ENCODE results near the gene METTL25B. TPM values are rescaled to one million over a fixed set of nuclear protein-coding genes. Genes with fewer than 3 reads are reported as not detected.

The METTL25B gene
- total and polyA plus RNA-seq, 10 of the 15 experiments (the other 5 are each of a cell fraction or from before 2014, with no cell fraction given): 5.9 to 25.2 (median 13.5) TPM

DNA sequence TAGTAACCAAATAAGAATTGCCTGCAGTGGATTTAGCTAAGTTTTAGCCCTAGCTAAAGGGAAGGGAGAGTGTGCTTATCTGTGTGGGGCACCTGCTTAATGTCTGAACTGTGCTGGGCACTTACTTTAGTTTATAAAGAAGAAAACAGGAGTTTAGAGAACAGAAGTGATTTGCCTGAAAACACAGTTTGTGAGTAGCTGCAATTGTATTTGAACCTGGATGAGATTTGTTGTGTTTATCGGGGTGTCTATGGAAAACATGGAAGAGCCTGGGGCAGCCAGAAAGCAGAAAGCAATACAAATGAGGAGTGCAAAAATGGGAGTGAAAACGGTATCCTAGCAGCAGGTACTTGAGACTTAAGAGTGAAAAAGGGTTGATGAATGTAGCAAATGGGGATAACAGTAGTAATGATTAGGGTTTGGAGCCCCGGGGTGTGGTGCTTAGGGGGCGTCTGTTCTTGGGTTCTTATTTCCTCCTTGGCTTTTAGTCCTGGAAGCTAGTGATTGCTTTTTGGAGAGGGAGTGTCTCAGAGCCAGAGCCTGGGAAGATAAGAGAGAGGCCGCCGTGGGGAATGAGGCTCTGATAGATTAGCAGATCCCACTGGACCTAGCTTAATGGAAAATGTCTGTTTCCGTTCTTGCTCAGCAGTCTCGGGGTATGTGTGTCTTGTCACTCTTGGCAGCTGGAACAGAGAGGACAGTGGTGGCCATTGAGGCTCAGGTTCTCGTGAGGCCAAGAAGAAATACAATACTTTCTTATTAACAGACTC, 44.6 kb downstream of the METTL25B start:
- TF ChIP-seq NFXL1 (IDR thresholded peaks at IDR 0.05; ENCODE audit: borderline replicate concordance) (no peak), LARP7 (IDR thresholded peaks at IDR 0.05) (no peak), CHD1 (IDR thresholded peaks at IDR 0.05; ENCODE audit: low read depth, low read length) (no peak), BACH1 (IDR thresholded peaks at IDR 0.05; ENCODE audit: borderline replicate concordance) (no peak), NRF1 (conservative IDR thresholded peaks at IDR 0.05; ENCODE audit: low read depth, low read length) (no peak), SIX5 (IDR thresholded peaks at IDR 0.05; ENCODE audit: low read depth, low read length, severe bottlenecking) (no peak), MTA3 (IDR thresholded peaks at IDR 0.05; ENCODE audit: borderline replicate concordance, low read length) (no peak), MXI1 (IDR thresholded peaks at IDR 0.05; ENCODE audit: low read depth, low read length) (no peak), FOXM1 (IDR thresholded peaks at IDR 0.05; ENCODE audit: low read depth, low read length) (no peak), CREM (IDR thresholded peaks at IDR 0.05; ENCODE audit: low read depth) (no peak), SMC3 (IDR thresholded peaks at IDR 0.05; ENCODE audit: borderline replicate concordance, low read length) (no peak), EP300 (IDR thresholded peaks at IDR 0.05; ENCODE audit: borderline replicate concordance in 1 of 2, control insufficient read depth in 1 of 2, low read depth in 2 of 2, low read length in 2 of 2) (no peak), BRCA1 (IDR thresholded peaks at IDR 0.05; ENCODE audit: low read depth, low read length) (no peak)
- TF ChIP-seq, protein P1, sequence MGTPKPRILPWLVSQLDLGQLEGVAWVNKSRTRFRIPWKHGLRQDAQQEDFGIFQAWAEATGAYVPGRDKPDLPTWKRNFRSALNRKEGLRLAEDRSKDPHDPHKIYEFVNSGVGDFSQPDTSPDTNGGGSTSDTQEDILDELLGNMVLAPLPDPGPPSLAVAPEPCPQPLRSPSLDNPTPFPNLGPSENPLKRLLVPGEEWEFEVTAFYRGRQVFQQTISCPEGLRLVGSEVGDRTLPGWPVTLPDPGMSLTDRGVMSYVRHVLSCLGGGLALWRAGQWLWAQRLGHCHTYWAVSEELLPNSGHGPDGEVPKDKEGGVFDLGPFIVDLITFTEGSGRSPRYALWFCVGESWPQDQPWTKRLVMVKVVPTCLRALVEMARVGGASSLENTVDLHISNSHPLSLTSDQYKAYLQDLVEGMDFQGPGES (IDR thresholded peaks at IDR 0.05): no peak
- no peaks in the 10 kb centered on the region for H3K27me3 ChIP-seq (replicated peaks in 1 of 2; ENCODE audit: control insufficient read depth in 2 of 2, insufficient read depth in 2 of 2, low read length in 1 of 2)
- peak overlapping the region; percentile 42; the same call in 1 of the 2 replicates for H3K4me3 ChIP-seq
- DNase-seq (ENCODE audit: low read depth, low spot score) (no peak), FAIRE-seq (no peak), ATAC-seq (peak; percentile 6; the same call in 2 of the 3 replicates)
- intact Hi-C loops (cut with micrococcal nuclease; ENCODE audit: unreplicated experiment) (no loop called here), in situ Hi-C loops (cut with MboI) (no loop called here)
- H3K36me3 ChIP-seq (ENCODE audit: control insufficient read depth in 2 of 2, insufficient read depth in 2 of 2, low read length in 1 of 2): peaks cover 0 to 13% of the 10 kb centered on the region in 2 experiments; a peak in 2 of 4 replicates
- 71% methylated on average over 9 of the region's 9 CpGs for WGBS (ENCODE audit: insufficient coverage, insufficient replicate concordance, low lambda C conversion rate, missing lambda C conversion rate)
- no peaks in the 10 kb centered on the region for H4K20me1 ChIP-seq (ENCODE audit: control insufficient read depth, insufficient read depth)
- peaks cover 84% of the 10 kb centered on the region for H3K79me2 ChIP-seq (ENCODE audit: control insufficient read depth, insufficient read depth, low read length)
- peak overlapping the region; percentile 28 for H3K4me2 ChIP-seq (ENCODE audit: control insufficient read depth, insufficient read depth)
- CTCF ChIA-PET: interaction anchor here (0.6 to 9.6 kb wide), 16 partner anchors 9 to 315 kb away, joined by 3 to 152 read pairs (median 6); partner anchors contain the start of genes ISG20L2, METTL25B and NTRK1
- no peak overlapping the region for H3K27ac ChIP-seq (ENCODE audit: control insufficient read depth, insufficient read depth)
- SMC1A ChIA-PET (ENCODE audit: uncharacterized antibody, unreplicated experiment): interaction anchor here (0.5 to 11.8 kb wide), 11 partner anchors 12 to 151 kb away, joined by 3 to 108 read pairs (median 4); partner anchors contain the start of genes ISG20L2, METTL25B and MRPL24
- no peaks in the 10 kb centered on the region for H3K9me3 ChIP-seq (replicated peaks; ENCODE audit: control insufficient read depth, insufficient read depth, low read length)
- no TSS peak for BruUV-seq (replicated peaks)
- POLR2A ChIA-PET: interaction anchor here (0.7 to 1.8 kb wide), 3 partner anchors 8 to 232 kb away, joined by 3 to 5 read pairs (median 4); no protein-coding TSS in a partner anchor
- RAD21 ChIA-PET (ENCODE audit: unreplicated experiment): interaction anchor here (1.4 to 1.9 kb wide), 2 partner anchors 45 to 47 kb away, joined by 5 to 9 read pairs; partner anchors contain the start of gene METTL25B
- H2AFZ ChIP-seq (ENCODE audit: control insufficient read depth, low read depth, low read length): no peak overlapping the region
- H3K9ac ChIP-seq (ENCODE audit: control insufficient read depth, insufficient read depth, low read length): no peak overlapping the region
- H3K4me1 ChIP-seq (ENCODE audit: control insufficient read depth, insufficient read depth, low read length): no peaks in the 10 kb centered on the region

Measured in GM12878 (cell line).